RWPE2 (cell line): Measurements from ENCODE around the gene KCTD13.
A peak's percentile ranks its signal among the peaks of the same experiment; 100 is the strongest.
"Not testable (repeated sequence)": the region's sequence is repeated elsewhere in the genome, so short reads cannot be mapped to it uniquely, and the experiment has no call there.

Experiments
- ATAC-seq: fragments of 200-7000 bp; cut with Tn5 transposase; 3 replicates; pipeline ENCODE4 v1.9.1; 2021; ENCODE audit warnings: low read depth
- DNase-seq: peaks from one replicate; pipeline ENCODE4 v3.0.0-alpha.2; 2020; ENCODE audit warnings: low spot score
- H3K27ac ChIP-seq: fragments of 450-650 bp; 2 replicates; pipeline ENCODE4 v1.5.1; 2017; ENCODE audit warnings: mild to moderate bottlenecking; ENCODE audit not compliant: poor library complexity, severe bottlenecking
- H3K27me3 ChIP-seq: fragments of 250-450 bp; sonication (Bioruptor Pico); 2 replicates; pipeline ENCODE4 v1.5.1; 2021; ENCODE audit warnings: mild to moderate bottlenecking, moderate library complexity; ENCODE audit not compliant: insufficient read depth, poor library complexity, severe bottlenecking
- H3K36me3 ChIP-seq: fragments of 250-450 bp; sonication (Bioruptor Pico); 2 replicates; pipeline ENCODE4 v1.5.1; 2020; ENCODE audit warnings: low read depth, mild to moderate bottlenecking, moderate library complexity
- H3K4me1 ChIP-seq: fragments of 250-450 bp; sonication (Bioruptor Pico); 2 replicates; pipeline ENCODE4 v1.5.1; 2021; ENCODE audit warnings: mild to moderate bottlenecking, moderate library complexity; ENCODE audit not compliant: insufficient read depth, poor library complexity, severe bottlenecking
- H3K4me3 ChIP-seq: fragments of 250-450 bp; sonication (Bioruptor Pico); 2 replicates; pipeline ENCODE4 v1.5.1; 2021; ENCODE audit warnings: mild to moderate bottlenecking, moderate library complexity; ENCODE audit not compliant: severe bottlenecking
- H3K9me3 ChIP-seq: fragments of 250-450 bp; sonication (Bioruptor Pico); 2 replicates; pipeline ENCODE4 v1.5.1; 2021; ENCODE audit warnings: mild to moderate bottlenecking, moderate library complexity; ENCODE audit not compliant: severe bottlenecking
- CTCF ChIP-seq: fragments of 450-650 bp; IDR thresholded peaks from one replicate; pipeline ENCODE4 v1.5.1; 2017; ENCODE audit warnings: mild to moderate bottlenecking, moderate library complexity; ENCODE audit not compliant: poor library complexity, severe bottlenecking

KCTD13 gene

GRCh38 chr16:29943846-29944799 is 18.1 kb upstream of the KCTD13 start:
- H3K36me3 ChIP-seq, result no peaks in the 10 kb centered on the region
- DNase-seq, result peak; percentile 85
- H3K9me3 ChIP-seq, result no peaks in the 10 kb centered on the region
- H3K4me3 ChIP-seq, result no peak overlapping the region
- peak; percentile 99 for ATAC-seq
- H3K27me3 ChIP-seq, result no peaks in the 10 kb centered on the region
- H3K27ac ChIP-seq, result peak overlapping the region; percentile 78
- peaks cover 13% of the 10 kb centered on the region for H3K4me1 ChIP-seq
- TF ChIP-seq CTCF, result peak; percentile 24

DNA sequence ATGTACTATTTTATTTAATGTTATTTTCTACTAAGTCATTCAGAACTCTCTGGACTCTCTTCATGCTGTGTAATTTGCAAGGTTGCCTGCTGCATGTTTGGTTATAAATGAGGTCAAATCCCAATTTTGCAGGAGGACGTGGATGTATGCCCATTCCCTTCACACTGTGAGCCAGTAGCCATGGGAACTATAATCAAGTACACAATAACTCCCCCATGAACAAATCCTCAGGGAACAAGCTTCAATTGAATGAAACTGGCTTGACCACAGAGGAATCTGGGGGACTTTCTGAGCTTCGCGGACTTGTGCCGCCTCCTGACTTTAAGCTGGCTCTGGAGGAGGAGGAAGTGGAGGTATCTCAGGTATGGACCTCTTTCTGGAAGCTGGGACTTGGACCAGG is 14.6 kb upstream of the KCTD13 start:
- TF ChIP-seq CTCF, result no peak
- Histone ChIP-seq H3K4me1 (peaks cover 13% of the 10 kb centered on the region), H3K9me3 (no peaks in the 10 kb centered on the region), H3K36me3 (no peaks in the 10 kb centered on the region), H3K4me3 (no peak overlapping the region), H3K27me3 (no peaks in the 10 kb centered on the region), H3K27ac (no peak overlapping the region)
- ATAC-seq (no peak), DNase-seq (no peak)

DNA sequence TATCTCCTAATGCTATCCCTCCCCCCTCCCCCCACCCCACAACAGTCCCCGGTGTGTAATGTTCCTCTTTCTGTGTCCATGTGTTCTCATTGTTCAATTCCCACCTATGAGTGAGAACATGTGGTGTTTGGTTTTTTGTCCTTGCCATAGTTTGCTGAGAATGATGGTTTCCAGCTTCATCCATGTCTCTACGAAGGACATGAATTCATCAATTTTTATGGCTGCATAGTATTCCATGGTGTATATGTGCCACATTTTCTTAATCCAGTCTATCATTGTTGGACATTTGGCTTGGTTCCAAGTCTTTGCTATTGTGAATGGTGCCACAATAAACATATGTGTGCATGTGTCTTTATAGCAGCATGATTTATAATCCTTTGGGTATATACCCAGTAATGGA is 5.7 kb upstream of the KCTD13 start:
- not testable (repeated sequence) for H3K4me3 ChIP-seq, H3K27me3 ChIP-seq, ATAC-seq, H3K36me3 ChIP-seq, H3K9me3 ChIP-seq, H3K27ac ChIP-seq, DNase-seq, H3K4me1 ChIP-seq

- Histone ChIP-seq H3K9me3 (no peaks in the 10 kb centered on the region), H3K4me1 (peaks cover 9% of the 10 kb centered on the region), H3K27me3 (no peaks in the 10 kb centered on the region), H3K36me3 (peaks cover 12% of the 10 kb centered on the region; the same call in 1 of the 2 replicates), H3K27ac (peak overlapping the region; percentile 48), H3K4me3 (peak overlapping the region; percentile 77)
- no peak for TF ChIP-seq CTCF
- DNase-seq (no peak), ATAC-seq (no peak)
Observed at GRCh38 chr16:29927070-29927905, 1.3 kb upstream of the KCTD13 start.

DNA sequence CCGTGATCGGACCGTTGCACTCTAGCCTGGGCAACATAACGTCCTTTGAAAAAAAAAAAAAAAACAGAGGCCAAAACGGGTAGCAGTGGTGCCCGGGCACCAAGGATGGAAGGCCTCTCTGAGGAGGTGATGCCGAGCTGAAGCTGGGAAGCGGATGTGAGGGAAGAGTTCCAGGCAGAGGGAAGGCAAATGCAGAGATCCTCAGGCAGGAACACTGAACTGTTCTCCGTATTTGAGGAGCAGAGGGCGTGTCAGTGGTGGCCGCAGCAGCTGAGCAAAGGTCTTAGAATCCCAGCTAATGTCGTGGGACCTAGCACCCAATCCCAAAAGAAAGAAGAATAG is 656 bp upstream of the KCTD13 start:
- Histone ChIP-seq H3K27me3 (no peaks in the 10 kb centered on the region), H3K4me1 (peaks cover 9% of the 10 kb centered on the region), H3K36me3 (peaks cover 17% of the 10 kb centered on the region; the same call in 1 of the 2 replicates), H3K27ac (peak overlapping the region; percentile 48), H3K4me3 (peak overlapping the region; percentile 77), H3K9me3 (no peaks in the 10 kb centered on the region)
- TF ChIP-seq CTCF, result no peak
- DNase-seq (no peak), ATAC-seq (peak; percentile 28)
